CD4-positive, alpha-beta T cell (primary cell): ENCODE measurements around the gene FRMD5. TPM values are rescaled to one million over a fixed set of nuclear protein-coding genes. Genes with fewer than 3 reads are reported as not detected.

Source experiments
- ATAC-seq: fragments of 200-7000 bp; cut with Tn5 transposase; one replicate; pipeline ENCODE4 v1.10.0; 2022; ENCODE audit warnings: mild to moderate bottlenecking; ENCODE audit not compliant: poor library complexity
- CTCF ChIA-PET: fragments of 350-600 bp; sonication (Branson Sonifier 250); formaldehyde crosslinking; loops from one replicate; lab custom pipeline; 2021; ENCODE audit warnings: antibody characterized with exemption, inconsistent platforms; lab: Charles Lee
- POLR2A ChIA-PET: fragments of 350-600 bp; sonication (Branson Sonifier 250); formaldehyde crosslinking; loops from one replicate; lab custom pipeline; 2021; ENCODE audit warnings: antibody characterized with exemption, inconsistent platforms; lab: Charles Lee
- DNase-seq, 14 experiments: peaks; one replicate each; pipeline ENCODE4 v3.0.0-alpha.2; 2013 to 2020; ENCODE audit warnings: mixed read lengths in 2 of 14
- H3K27ac ChIP-seq, 2 donors: one replicate each; pipeline versions ENCODE4 v1.5.1 to v1.7.0; 2013; ENCODE audit warnings: low read length in 2 of 2, low read depth in 1 of 2, mild to moderate bottlenecking in 1 of 2
- H3K27me3 ChIP-seq, 2 experiments: 1 replicate in 1 of 2; 2 replicates in 1 of 2; pipeline versions ENCODE4 v1.6.1 to v1.7.0; 2013; ENCODE audit warnings: low read length in 2 of 2, control low read depth in 1 of 2, mild to moderate bottlenecking in 1 of 2, moderate library complexity in 1 of 2; ENCODE audit not compliant: insufficient read depth in 2 of 2, control insufficient read depth in 1 of 2
- H3K36me3 ChIP-seq: one replicate; pipeline ENCODE4 v1.6.1; 2013; ENCODE audit warnings: low read length, control low read depth; ENCODE audit not compliant: insufficient read depth
- H3K4me1 ChIP-seq: one replicate; pipeline ENCODE4 v1.6.1; 2013; ENCODE audit warnings: low read length, control low read depth; ENCODE audit not compliant: insufficient read depth
- H3K4me3 ChIP-seq: one replicate; pipeline ENCODE4 v1.5.1; 2013; ENCODE audit warnings: mild to moderate bottlenecking, low read length, moderate library complexity
- H3K9me3 ChIP-seq, 2 experiments: 1 replicate in 1 of 2; 2 replicates in 1 of 2; pipeline versions ENCODE4 v1.6.1 to v1.7.0; 2013; ENCODE audit warnings: low read length in 2 of 2, mild to moderate bottlenecking in 2 of 2, control low read depth in 1 of 2, moderate library complexity in 1 of 2; ENCODE audit not compliant: control insufficient read depth in 1 of 2, insufficient read depth in 1 of 2
- H3K27ac Mint-ChIP-seq: one replicate; pipeline ENCODE4 v1.8.0; 2020; ENCODE audit warnings: mixed read lengths
- H3K27me3 Mint-ChIP-seq: one replicate; pipeline ENCODE4 v1.8.0; 2021; ENCODE audit warnings: mixed read lengths
- H3K36me3 Mint-ChIP-seq: one replicate; pipeline ENCODE4 v1.8.0; 2021; ENCODE audit warnings: low read depth, mixed read lengths
- H3K4me1 Mint-ChIP-seq: one replicate; pipeline ENCODE4 v1.8.0; 2021; ENCODE audit warnings: low read depth, mixed read lengths
- H3K4me3 Mint-ChIP-seq: one replicate; pipeline ENCODE4 v1.8.0; 2020; ENCODE audit warnings: mild to moderate bottlenecking, mixed read lengths
- H3K9me3 Mint-ChIP-seq: one replicate; pipeline ENCODE4 v1.8.0; 2020; ENCODE audit warnings: mixed read lengths
- CTCF ChIP-seq: fragments of 200-600 bp; IDR thresholded peaks from one replicate; pipeline ENCODE4 v1.8.0; 2022; ENCODE audit warnings: antibody characterized with exemption, mild to moderate bottlenecking
- intact Hi-C, 2 experiments: fragments of 100-400 bp; cut with DNase I in 1 of 2; cut with micrococcal nuclease in 1 of 2; formaldehyde crosslinking; loops; one replicate each; pipeline versions ENCODE4 v1.15.1 to v1.9.0; 2023 to 2025; cut with DNase I, micrococcal nuclease
- total RNA-seq, 174 experiments: library from RNA in 2 of 174; stranded (reverse) in 2 of 174; gene quantifications; one replicate each; pipeline ENCODE4 v1.2.3 and lab custom pipeline; 2021 to 2026

The FRMD5 gene
- total RNA-seq, 2 experiments from 2014 or later, result not detected

- no peaks in the 10 kb centered on the region for H3K9me3 ChIP-seq
- intact Hi-C loops, result no loop called here
- H3K9me3 Mint-ChIP-seq, result no peaks in the 10 kb centered on the region
- no peak overlapping the region for H3K27ac Mint-ChIP-seq
- POLR2A ChIA-PET, result no interaction called here
- no peaks in the 10 kb centered on the region for H3K4me1 ChIP-seq
- H3K36me3 Mint-ChIP-seq, result no peaks in the 10 kb centered on the region
- peaks cover 0 to 2% of the 10 kb centered on the region in 2 experiments for H3K27me3 ChIP-seq
- no peaks in the 10 kb centered on the region for H3K36me3 ChIP-seq
- CTCF ChIA-PET, result no interaction called here
- H3K4me1 Mint-ChIP-seq, result no peaks in the 10 kb centered on the region
- no peak for ATAC-seq
- peaks cover 3% of the 10 kb centered on the region for H3K27me3 Mint-ChIP-seq
- no peak overlapping the region for H3K4me3 ChIP-seq
- no peak for TF ChIP-seq CTCF
- no peak overlapping the region for H3K4me3 Mint-ChIP-seq
- no peak for DNase-seq
- H3K27ac ChIP-seq, result no peak overlapping the region
Observed at GRCh38 chr15:43941071-43941470, 254.0 kb downstream of the FRMD5 start.

GRCh38 chr15:43939070-43939469 lies 256.0 kb downstream of the FRMD5 start:
- H3K36me3 ChIP-seq, result no peaks in the 10 kb centered on the region
- ATAC-seq, result no peak
- H3K9me3 Mint-ChIP-seq, result no peaks in the 10 kb centered on the region
- no peaks in the 10 kb centered on the region for H3K36me3 Mint-ChIP-seq
- no peaks in the 10 kb centered on the region for H3K27me3 ChIP-seq
- H3K9me3 ChIP-seq, result no peaks in the 10 kb centered on the region
- no peak overlapping the region for H3K4me3 ChIP-seq
- H3K4me1 ChIP-seq, result no peaks in the 10 kb centered on the region
- H3K27me3 Mint-ChIP-seq, result peaks cover 11% of the 10 kb centered on the region
- POLR2A ChIA-PET, result no interaction called here
- H3K4me3 Mint-ChIP-seq, result no peak overlapping the region
- CTCF ChIA-PET, result interaction anchor here (0.7 kb wide), 1 partner anchor 1280 kb away, joined by 4 read pairs; no protein-coding TSS in a partner anchor
- no peaks in the 10 kb centered on the region for H3K4me1 Mint-ChIP-seq
- no peak for TF ChIP-seq CTCF
- no peak overlapping the region for H3K27ac ChIP-seq
- H3K27ac Mint-ChIP-seq, result no peak overlapping the region
- DNase-seq, result no peak
- intact Hi-C loops, result no loop called here

GRCh38 chr15:43934480-43934879 lies 260.6 kb downstream of the FRMD5 start:
- H3K9me3 ChIP-seq, result no peaks in the 10 kb centered on the region
- H3K36me3 ChIP-seq, result no peaks in the 10 kb centered on the region
- Mint-ChIP-seq H3K27me3 (peaks cover 26% of the 10 kb centered on the region), H3K9me3 (no peaks in the 10 kb centered on the region), H3K27ac (no peak overlapping the region), H3K4me3 (no peak overlapping the region), H3K36me3 (no peaks in the 10 kb centered on the region), H3K4me1 (no peaks in the 10 kb centered on the region)
- no peak overlapping the region for H3K27ac ChIP-seq
- no peak for ATAC-seq
- H3K4me1 ChIP-seq, result no peaks in the 10 kb centered on the region
- ChIA-PET CTCF (no interaction called here), POLR2A (no interaction called here)
- H3K4me3 ChIP-seq, result no peak overlapping the region
- TF ChIP-seq CTCF, result no peak
- intact Hi-C loops, result no loop called here
- peaks cover 0 to 3% of the 10 kb centered on the region in 2 experiments for H3K27me3 ChIP-seq
- DNase-seq, result no peak
